Posterior cingulate gyrus (tissue), 11 donors: ENCODE measurements around the gene PI4KA.
"Not testable (repeated sequence)": the region's sequence is repeated elsewhere in the genome, so short reads cannot be mapped to it uniquely, and the experiment has no call there.

Source experiments
- DNase-seq, 10 donors: peaks; one replicate each; pipeline versions ENCODE4 v3.0.0 to v3.0.0-alpha.2; 2020 to 2021; ENCODE audit warnings: mixed read lengths in 3 of 10
- intact Hi-C: fragments of 100-400 bp; cut with DNase I; formaldehyde crosslinking; loops from one replicate; pipeline ENCODE4 v1.15.1; 2023

PI4KA gene

DNA sequence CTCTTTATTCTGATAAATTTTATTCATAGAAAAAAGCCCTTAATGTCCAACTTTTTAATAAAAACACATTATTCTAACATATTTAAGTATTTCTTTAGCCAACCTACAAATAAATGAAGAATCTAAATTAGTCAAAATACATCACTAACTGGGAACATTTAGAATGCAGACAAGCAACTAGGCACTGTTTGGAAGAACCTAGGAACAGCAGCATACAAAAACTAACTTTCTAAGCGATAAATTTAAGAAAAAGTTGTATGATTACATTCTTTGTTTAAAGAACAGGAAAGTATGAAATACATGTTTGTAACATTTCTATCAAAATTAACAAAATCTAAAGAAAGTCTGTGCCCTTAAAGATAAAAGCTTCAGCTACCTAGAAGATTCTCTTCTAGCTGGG lies 35.3 kb downstream of the PI4KA start:
- intact Hi-C loops, result no loop called here
- DNase-seq, result no peak

DNA sequence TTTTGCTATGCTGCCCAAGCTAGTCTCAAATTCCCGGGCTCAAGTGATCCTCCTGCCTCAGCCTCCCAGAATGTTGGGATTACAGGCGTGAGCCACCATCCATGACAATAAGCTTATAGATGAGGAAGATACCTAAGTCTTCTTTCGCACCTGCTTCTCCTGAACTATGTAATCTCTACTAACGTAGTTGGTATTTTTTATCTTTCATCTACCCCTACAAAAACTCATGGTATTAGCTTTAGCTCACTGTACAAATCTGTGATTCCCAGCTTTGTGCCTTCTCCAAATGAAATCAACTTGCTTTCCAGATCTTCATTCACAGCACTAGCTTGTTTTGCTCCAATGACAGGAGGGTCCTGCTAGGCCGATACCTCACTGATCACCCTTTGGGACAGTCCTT lies 36.4 kb downstream of the PI4KA start:
- no peak for DNase-seq
- intact Hi-C loops, result no loop called here

DNA sequence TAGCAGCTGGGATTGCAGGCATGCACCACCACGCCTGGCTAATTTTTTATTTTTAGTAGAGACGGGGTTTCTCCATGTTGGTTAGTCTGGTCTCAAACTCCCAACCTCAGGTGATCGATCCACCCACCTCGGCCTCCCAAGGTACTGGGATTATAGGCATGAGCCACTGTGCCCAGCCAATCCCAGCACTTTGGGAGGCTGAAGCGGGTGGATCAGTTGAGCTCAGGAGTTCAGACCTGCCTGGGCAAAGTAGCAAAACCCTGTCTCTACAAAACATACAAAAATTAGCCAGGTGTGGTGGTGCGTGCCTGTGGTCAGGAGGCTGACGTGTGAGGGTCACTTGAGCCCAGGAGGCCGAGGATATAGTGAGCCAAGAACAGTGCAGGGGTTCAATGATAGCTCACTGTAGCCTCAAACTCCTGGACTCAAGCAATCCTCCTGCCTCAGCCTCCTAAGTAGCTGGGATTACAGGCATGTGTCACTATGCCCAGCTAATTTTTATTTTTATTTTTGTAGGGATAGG lies 36.8 kb downstream of the PI4KA start:
- DNase-seq, intact Hi-C loops: not testable (repeated sequence)

DNA sequence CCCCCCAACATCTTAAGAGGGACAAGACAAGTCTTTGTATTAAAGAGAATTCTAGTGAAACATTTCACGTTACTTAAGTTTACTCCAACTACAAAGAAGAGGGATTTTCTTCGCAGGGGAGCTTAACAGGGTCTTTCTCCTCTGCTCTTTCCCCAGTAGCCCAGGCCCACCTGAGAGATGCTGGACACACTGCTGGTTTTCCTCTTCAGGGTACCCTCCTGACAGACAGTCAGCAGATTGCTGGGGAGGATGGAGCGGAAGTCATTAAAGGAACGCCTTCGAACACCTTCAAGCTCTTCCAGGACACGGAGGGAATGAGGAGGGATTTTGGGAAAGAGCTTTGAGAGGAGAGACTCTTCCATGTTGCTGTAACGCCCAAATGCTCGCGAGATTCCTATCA lies 39.1 kb downstream of the PI4KA start:
- no peak for DNase-seq
- intact Hi-C loops, result no loop called here

DNA sequence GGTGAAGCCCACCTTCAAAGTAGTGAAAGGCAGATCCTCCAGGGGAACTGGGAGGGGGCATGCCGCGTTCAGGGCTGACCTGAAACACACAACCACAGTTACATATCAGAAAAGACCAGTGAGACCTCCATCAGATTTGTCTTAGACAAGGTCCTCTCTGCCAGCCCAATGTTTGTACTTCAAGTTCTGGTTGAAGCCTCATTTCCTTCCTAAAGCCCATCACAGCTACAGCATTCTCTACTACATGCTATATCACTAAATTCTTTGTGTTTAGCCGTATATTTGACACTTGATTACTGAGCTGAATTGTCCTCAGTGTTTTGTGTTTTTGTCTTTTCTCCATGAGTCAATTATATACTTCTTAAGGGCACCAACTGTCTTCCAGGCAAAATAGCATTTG lies 40.1 kb downstream of the PI4KA start:
- DNase-seq, result no peak
- intact Hi-C loops, result no loop called here

DNA sequence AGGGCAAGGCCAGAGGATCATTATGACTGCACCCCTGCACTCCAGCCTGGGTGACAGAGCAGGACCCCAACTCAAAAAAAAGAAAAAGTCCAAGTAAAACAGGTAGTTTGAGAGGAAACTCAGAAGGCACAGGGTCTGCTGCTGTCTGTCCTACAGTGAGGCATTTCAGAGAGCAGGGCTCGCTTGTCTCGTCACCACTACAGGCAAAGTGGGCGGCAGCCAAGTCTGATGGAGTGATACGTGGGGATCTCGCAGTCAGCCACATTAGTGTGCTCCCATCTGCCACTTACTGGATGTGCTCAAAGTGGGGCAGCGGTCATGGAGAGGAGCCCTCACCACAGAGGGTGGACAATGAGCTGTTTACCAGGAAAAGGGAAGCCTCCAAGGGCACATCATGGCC lies 42.1 kb downstream of the PI4KA start:
- intact Hi-C loops, result no loop called here
- DNase-seq, result peak in 8 of 10 donors; percentile 46 to 94 (median 68)

DNA sequence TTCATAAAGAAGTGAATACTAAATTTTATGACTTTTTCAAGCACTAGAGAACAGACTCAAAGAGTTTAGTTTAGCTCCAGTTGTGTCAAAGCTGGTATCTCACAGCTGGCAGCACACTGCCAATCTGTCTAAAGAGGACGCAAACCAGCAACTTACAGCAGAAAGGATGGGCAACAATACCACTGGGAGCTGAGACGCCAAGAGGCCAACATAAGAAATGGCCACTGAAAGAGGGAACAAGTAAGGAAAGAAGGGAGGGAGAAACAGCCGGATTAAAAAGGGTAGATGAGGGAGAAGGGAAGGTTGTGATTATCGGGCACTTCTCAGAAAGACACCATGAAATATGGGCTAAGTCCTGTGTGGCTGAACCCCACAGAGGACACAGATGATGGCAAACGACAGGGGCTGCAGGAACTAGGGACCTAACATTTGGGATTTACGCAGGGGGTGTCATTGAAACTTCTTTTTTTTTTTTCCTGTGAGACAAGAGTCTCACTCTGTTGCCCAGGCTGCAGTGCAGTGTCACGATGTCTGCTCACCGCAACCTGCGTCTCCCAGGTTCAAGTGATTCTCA lies 43.0 kb downstream of the PI4KA start:
- intact Hi-C loops, result no loop called here
- DNase-seq, result no peak

DNA sequence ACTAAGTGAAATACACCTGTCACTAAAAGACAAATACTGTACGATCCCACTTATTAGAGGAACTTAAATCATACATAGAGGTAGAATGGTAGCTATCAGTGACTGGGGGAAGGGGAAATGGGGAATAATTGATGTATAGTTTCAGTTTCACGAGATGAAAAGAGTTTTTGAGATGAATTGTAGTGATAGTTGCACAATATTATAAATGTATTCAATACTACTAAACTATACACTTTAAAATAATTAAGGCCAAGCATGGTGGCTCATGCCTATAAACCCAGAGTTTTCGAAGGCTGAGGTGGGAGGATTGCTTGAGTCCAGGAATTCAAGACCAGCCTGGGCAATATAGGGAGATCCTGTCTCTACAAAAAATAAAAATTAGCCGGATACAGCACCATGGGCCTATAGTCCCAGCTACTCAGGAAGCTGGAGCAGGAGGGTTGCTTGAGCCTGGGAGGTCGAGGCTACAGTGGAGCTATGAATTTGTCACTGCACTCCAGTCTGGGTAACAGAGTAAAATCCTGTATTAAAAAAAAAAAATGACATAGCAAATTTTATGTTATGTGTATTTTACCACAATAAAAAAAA lies 44.3 kb downstream of the PI4KA start:
- intact Hi-C loops, result no loop called here

DNA sequence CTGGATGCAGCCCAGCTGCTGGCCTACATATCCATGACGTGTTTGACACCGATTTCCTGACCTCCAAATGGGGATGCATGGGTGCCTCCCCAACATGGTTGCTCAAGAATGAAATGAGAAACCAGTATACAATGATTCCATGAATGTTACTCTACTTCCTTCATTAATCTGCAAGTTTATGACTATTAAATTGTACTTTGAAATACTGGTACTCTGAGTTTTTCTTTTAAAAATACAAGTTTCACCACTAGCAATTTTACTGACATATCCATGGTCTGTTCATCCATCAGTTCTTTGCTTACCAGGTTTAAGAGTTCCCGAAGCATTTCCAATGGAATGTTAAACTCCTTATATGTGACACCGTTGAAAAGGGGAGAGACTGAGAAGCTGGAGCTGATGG lies 45.6 kb downstream of the PI4KA start:
- no peak for DNase-seq
- intact Hi-C loops, result no loop called here

More for the DNA sequence above, 44.3 kb downstream of the PI4KA start:
- no peak for DNase-seq

DNA sequence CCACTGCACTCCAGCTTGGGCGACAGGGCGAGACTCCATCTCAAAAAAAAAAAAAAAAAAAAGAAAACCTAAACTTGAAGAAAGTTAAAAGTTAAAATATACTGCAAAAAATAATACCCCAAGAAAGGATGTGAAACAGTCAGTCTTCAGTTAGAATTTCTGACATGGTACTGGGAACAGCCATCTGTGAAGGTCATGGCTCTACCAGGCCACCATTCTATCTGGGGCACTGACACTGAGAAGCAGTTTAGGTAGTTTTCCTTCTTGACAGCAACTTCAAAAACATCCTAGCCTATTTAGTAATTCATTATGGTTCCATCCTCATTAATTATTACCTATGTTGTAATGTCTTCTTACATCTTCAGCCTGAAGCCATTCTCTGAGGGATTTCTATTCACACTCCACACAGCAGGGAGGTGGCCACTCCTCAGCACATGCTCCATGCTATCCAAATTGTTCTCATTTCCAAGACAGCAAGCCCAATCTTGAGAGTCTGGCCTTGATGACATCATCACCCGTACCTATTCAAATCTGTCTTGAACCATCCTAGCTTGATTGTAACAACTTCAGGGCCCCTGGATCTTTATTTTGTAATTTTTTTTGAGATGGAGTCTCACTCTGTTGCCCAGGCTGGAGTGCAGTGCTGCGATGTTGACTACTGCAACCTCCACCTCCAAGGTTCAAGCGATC lies 46.5 kb downstream of the PI4KA start:
- intact Hi-C loops, result no loop called here
- DNase-seq, result no peak

DNA sequence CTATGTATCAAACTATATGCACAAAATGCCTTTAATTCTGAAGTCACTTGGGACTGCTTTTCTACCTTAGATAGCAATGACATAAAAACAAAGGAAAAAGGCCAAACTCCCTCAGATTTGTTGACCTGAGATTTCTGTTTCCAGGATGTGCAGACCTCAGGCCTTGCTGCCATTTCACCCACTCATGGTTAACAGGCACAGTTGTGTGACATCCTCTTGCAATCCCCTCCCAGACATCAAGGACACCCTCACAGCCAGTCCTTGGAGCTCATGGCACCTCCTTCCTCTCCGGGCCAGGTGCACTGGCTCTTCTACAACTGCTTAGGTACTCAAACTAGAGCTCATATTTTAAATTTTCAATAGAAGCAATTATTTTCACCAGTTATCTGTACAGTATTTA lies 47.4 kb downstream of the PI4KA start:
- intact Hi-C loops, result no loop called here
- DNase-seq, result no peak

DNA sequence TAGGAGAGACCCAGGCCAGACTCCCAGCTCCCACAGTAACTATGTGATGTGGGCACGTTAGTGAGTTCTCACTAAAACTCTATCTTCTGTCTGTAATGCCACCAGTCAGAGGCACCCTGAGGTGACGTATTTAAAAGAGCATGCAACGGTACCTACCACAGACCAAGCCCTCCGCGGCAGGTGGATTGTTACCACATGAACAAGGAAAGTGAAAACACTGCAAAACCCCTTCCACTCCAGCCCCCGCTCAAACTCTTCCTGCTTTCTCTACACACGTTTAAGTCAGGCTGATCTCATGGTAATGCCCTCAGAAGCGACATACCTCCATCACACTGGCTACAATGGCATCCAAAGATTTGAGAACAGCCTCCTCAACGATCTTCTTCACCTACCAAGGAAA lies 48.0 kb downstream of the PI4KA start:
- intact Hi-C loops, result no loop called here

DNA sequence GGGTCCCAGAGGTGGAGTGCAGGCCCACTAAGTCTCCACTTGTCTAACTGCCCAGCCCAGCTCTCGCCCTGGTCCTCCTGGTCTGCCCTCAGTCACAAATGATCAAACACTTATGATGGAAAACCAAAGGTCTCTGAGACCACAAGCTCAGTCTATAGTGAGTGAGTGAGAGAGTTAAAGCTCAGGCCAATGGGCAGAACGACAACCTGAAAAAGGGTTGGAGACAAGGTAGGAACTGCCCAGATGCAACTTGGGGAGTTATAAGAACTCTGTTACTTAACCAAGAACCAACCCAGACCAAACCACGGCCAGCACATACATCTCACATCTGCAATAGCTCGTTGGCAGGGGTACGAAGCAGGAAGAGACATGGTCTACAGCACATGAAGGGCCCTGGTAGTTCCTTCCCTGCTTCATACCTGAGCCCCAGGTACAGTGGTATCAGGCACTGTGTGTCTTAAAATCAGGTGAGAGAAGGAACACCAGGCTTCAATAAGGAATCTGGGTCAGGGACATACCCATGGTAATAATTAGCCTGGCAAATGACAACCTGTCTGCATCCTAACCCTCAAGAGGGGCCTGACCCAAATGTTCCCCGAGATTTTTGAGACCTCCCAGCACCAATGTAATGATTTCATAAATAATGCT lies 48.9 kb downstream of the PI4KA start:
- no peak for DNase-seq
- intact Hi-C loops, result no loop called here

More for the DNA sequence above, 48.0 kb downstream of the PI4KA start:
- DNase-seq, result no peak

DNA sequence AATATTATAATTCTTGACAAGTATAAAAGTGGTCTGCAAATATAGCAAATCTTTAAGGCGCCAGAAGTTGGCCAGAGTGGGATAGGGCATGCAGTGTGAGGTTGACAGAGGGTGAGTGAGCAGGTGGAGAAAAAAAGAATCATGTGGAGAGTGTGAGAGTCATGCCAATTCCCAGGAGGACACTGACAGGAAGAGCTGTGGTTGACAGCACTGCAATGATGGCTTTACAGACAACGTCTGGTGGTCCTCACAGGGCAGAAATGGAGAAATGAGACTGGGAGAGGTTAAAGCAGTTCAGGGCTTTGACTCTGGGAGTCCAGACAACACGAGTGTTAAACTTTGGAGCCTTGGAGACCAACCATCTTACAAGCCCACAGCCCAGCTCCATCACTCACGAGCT lies 49.8 kb downstream of the PI4KA start:
- intact Hi-C loops, result no loop called here
- DNase-seq, result no peak

DNA sequence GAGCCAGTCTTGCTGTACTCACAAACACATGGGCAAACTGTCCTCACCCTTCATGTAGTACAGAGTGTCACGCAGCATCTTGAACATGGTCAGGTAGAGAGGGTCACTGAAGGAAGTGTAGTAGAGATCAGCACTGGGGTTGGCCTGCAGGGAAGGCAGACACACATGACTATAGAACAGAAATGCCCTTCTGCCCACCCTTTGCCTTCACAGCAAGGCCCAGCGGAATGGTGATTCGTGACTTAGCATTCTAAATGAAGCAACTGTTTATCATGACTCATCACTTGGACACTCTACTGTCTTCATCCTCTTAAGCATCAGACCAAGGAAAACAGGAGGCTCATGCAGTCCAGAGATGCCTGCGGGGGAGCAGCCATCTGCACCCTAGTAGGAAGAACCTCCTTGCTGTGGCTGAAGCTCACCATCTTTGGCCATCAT lies 51.3 kb downstream of the PI4KA start:
- peak in 8 of 10 donors; percentile 22 to 93 (median 56) for DNase-seq
- intact Hi-C loops, result no loop called here

DNA sequence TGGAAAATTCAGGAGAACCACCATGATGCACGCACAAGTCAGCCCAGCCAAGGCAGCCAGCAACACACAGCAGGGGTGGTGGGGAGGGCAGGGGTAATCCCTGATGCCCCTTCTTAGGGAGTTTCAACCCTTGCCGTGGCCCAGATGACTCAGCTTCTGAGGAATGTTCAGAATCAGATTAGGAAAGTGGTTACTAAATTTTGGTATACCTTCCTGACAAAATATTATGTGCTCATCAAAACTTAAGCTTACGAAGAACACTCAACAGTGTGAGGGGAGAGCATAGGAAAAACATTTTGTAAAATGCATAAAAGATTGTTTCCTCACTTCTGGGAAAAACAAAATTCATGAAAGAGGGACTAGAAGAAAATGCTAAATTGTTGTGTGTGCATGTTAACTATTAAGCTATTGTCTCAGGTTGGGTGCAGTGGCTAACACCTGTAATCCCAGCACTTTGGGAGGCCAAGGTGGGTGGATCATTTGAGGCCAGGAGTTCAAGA lies 52.6 kb downstream of the PI4KA start:
- peak in 1 of 10 donors; percentile 13 for DNase-seq
- intact Hi-C loops, result no loop called here

DNA sequence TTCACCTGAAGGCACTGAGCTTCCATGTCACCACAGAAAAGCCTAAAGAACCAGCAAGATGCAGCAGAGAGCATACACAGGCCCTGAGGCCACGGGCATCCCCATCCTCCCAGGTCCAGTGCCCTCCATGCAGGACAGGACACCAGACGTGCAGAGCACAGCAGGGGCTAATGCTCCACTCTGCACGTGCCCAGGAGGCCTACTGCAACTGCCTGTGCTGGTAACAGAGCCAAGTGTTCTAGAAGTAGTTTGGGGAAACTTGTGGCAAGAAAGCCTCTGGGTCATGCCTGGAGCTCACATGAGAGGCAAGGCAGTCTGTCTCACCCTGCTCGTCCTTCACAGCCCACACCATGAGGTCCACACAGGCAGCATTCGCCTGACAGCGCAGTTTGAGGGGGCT lies 54.0 kb downstream of the PI4KA start:
- DNase-seq, result no peak
- intact Hi-C loops, result no loop called here

DNA sequence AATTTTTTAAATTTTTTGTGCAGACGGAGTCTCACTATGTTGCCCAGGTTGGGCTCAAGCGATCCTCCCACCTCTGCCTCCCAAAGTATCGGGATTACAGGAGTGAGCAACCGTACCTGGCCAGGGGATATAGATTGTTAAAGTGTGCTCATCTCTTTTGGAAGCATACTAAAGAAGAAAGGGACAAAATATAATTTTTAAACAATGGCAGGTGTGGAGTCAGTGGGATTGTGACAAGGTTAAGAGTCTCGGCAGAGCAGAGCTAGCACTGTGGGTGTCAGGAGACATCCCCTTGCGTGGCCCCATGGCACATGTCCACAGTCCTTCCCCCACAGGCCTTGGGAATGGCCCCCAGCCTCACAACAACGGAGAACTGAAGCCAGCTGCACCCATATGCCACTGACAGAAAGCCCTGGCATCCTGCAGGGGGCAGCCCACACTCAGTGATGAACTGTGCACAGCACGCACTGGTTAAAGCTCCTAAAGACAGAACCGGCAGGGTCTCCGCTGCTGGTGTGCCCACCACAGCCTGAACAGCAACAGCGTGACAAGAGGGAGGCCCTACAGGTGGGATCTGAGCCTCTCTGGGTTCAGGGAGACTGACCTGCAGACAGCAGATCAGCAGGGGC lies 54.8 kb downstream of the PI4KA start:
- intact Hi-C loops, result no loop called here
- DNase-seq, result peak in 9 of 10 donors; percentile 26 to 95 (median 68)

DNA sequence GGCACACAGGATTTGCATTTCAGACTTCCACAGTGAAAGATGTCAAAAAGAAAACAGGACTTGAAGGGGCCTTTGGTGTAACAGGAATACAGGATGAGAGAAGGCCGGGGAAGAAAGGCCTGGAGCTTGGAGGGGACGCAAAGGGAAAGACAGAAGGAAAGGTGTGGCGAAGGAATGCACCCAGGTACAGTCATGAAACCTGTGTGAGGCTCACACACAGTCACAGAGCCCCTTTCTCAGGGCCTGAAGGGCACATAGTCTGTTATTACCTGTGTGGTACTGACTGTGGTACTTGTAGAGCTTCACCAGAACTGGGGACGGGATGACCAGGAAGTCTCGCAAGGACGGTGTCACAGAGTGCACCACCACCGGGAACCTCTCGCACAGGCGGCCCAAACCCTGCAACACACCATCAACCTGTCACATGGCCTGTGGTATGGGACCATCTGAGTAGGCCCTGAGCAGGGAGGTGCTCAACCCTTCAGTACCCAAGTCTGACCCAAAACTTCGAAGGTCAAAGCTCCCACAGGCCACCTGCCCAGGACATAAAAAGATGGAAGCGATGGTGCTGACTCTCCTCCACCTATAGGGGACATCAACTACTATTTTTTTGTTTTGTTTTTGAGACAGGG lies 55.6 kb downstream of the PI4KA start:
- intact Hi-C loops, result no loop called here
- no peak for DNase-seq

DNA sequence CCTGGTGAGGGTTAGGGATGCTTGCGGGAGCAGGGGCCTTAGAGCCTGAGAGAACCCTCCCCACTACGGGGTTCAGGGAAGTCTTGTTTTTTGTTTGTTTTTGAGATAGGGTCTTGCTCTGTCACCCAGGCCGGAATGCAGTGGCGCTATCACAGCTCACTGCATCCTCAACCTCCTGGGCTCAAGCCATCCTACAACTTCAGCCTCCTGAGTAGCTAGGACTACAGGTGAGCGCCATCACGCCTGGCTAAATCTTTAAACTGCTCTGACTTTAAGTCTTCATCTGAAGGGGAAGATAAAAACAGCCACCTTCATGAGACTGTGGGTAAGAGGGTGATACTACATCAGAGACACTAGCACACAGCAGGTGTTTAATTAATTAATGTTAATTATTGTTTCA lies 56.2 kb downstream of the PI4KA start:
- DNase-seq, result no peak
- intact Hi-C loops, result no loop called here
